Measurements from ENCODE around the gene RALGAPA1. TPM values are rescaled to one million over a fixed set of nuclear protein-coding genes. Genes with fewer than 3 reads are reported as not detected.

RALGAPA1 gene
- polyA plus RNA-seq, 1 donor (not counting 4 experiments of a cell fraction or from before 2014, with no cell fraction given): 12.1 TPM

GRCh38 chr14:35766700-35767082 is 42.4 kb downstream of the RALGAPA1 start:
- Histone ChIP-seq H3K4me2 (ENCODE audit: control insufficient read depth, extremely low read depth, insufficient read depth, low read depth, low read length) (no peak overlapping the region), H3K9me1 (ENCODE audit: control insufficient read depth, extremely low read depth, insufficient read depth, low read length) (no peaks in the 10 kb centered on the region), H3K9ac (ENCODE audit: control insufficient read depth, extremely low read depth, insufficient read depth, low read length) (no peak overlapping the region), H3K4me1 (ENCODE audit: control insufficient read depth, extremely low read depth, insufficient read depth, low read length) (no peaks in the 10 kb centered on the region), H3K27ac (ENCODE audit: control insufficient read depth, insufficient read depth, low read length) (no peak overlapping the region), H3K79me2 (ENCODE audit: control insufficient read depth, insufficient read depth, low read length) (no peaks in the 10 kb centered on the region), H3K36me3 (ENCODE audit: control insufficient read depth in 2 of 2, extremely low read depth in 1 of 2, insufficient read depth in 2 of 2, low read length in 2 of 2) (peaks cover 0 to 3% of the 10 kb centered on the region in 2 experiments), H3K4me3 (ENCODE audit: control insufficient read depth in 2 of 3, extremely low read depth in 1 of 3, insufficient read depth in 2 of 3, low read depth in 1 of 3, low read length in 3 of 3) (no peak overlapping the region), H4K20me1 (ENCODE audit: control insufficient read depth, extremely low read depth, insufficient read depth, low read length) (no peaks in the 10 kb centered on the region), H2AFZ (ENCODE audit: control insufficient read depth, low read length) (no peak overlapping the region), H3K9me3 (ENCODE audit: control insufficient read depth, low read depth, low read length) (no peaks in the 10 kb centered on the region), H3K27me3 (ENCODE audit: control insufficient read depth, extremely low read depth, insufficient read depth, low read length) (no peaks in the 10 kb centered on the region)
- dilution Hi-C loops (cut with MboI; ENCODE audit: extremely low pct_ligation_motif_present, low sequenced_read_pairs): no loop called here
- DNase-seq (ENCODE audit: low read depth, low spot score) (no peak), FAIRE-seq (no peak)
- TF ChIP-seq CTCF (optimal IDR thresholded peaks at IDR 0.05 in 1 of 3, IDR thresholded peaks at IDR 0.05 in 1 of 3, conservative IDR thresholded peaks at IDR 0.05 in 1 of 3; ENCODE audit: extremely low read depth in 1 of 3, insufficient read depth in 2 of 3, low read length in 3 of 3) (no peak), EZH2 (IDR thresholded peaks at IDR 0.05; ENCODE audit: low read length) (no peak)

GRCh38 chr14:35766036-35766699 is 42.9 kb downstream of the RALGAPA1 start:
- H3K79me2 ChIP-seq (ENCODE audit: control insufficient read depth, insufficient read depth, low read length): no peaks in the 10 kb centered on the region
- no peaks in the 10 kb centered on the region for H3K9me3 ChIP-seq (ENCODE audit: control insufficient read depth, low read depth, low read length)
- H3K4me3 ChIP-seq (ENCODE audit: control insufficient read depth in 2 of 3, extremely low read depth in 1 of 3, insufficient read depth in 2 of 3, low read depth in 1 of 3, low read length in 3 of 3): no peak overlapping the region
- no peak for TF ChIP-seq EZH2 (IDR thresholded peaks at IDR 0.05; ENCODE audit: low read length)
- TF ChIP-seq CTCF (optimal IDR thresholded peaks at IDR 0.05 in 1 of 3, IDR thresholded peaks at IDR 0.05 in 1 of 3, conservative IDR thresholded peaks at IDR 0.05 in 1 of 3; ENCODE audit: extremely low read depth in 1 of 3, insufficient read depth in 2 of 3, low read length in 3 of 3): no peak
- H3K9ac ChIP-seq (ENCODE audit: control insufficient read depth, extremely low read depth, insufficient read depth, low read length): no peak overlapping the region
- no peak overlapping the region for H3K27ac ChIP-seq (ENCODE audit: control insufficient read depth, insufficient read depth, low read length)
- no peaks in the 10 kb centered on the region for H3K4me1 ChIP-seq (ENCODE audit: control insufficient read depth, extremely low read depth, insufficient read depth, low read length)
- no peak overlapping the region for H2AFZ ChIP-seq (ENCODE audit: control insufficient read depth, low read length)
- FAIRE-seq (peak; percentile 20), DNase-seq (ENCODE audit: low read depth, low spot score) (no peak)
- dilution Hi-C loops (cut with MboI; ENCODE audit: extremely low pct_ligation_motif_present, low sequenced_read_pairs): no loop called here
- H3K9me1 ChIP-seq (ENCODE audit: control insufficient read depth, extremely low read depth, insufficient read depth, low read length): no peaks in the 10 kb centered on the region
- peaks cover 0 to 3% of the 10 kb centered on the region in 2 experiments for H3K36me3 ChIP-seq (ENCODE audit: control insufficient read depth in 2 of 2, extremely low read depth in 1 of 2, insufficient read depth in 2 of 2, low read length in 2 of 2)
- no peaks in the 10 kb centered on the region for H3K27me3 ChIP-seq (ENCODE audit: control insufficient read depth, extremely low read depth, insufficient read depth, low read length)
- no peaks in the 10 kb centered on the region for H4K20me1 ChIP-seq (ENCODE audit: control insufficient read depth, extremely low read depth, insufficient read depth, low read length)
- no peak overlapping the region for H3K4me2 ChIP-seq (ENCODE audit: control insufficient read depth, extremely low read depth, insufficient read depth, low read depth, low read length)
